ENCODE results near the gene L3MBTL4.

L3MBTL4 gene

GRCh38 chr18:5961828-5962150 lies 452.9 kb downstream of the L3MBTL4 start:
- no peaks in the 10 kb centered on the region for H3K27me3 ChIP-seq (replicated peaks)
- H3K4me3 ChIP-seq (ENCODE audit: low read depth, low read length), result no peak overlapping the region
- H3K27ac ChIP-seq, result no peak overlapping the region
- H3K36me3 ChIP-seq (replicated peaks), result no peaks in the 10 kb centered on the region
- no peak for DNase-seq
- in situ Hi-C loops (cut with HindIII; ENCODE audit: low pct_ligation_motif_present, low sequenced_read_pairs), result no loop called here
- TF ChIP-seq, protein P1, sequence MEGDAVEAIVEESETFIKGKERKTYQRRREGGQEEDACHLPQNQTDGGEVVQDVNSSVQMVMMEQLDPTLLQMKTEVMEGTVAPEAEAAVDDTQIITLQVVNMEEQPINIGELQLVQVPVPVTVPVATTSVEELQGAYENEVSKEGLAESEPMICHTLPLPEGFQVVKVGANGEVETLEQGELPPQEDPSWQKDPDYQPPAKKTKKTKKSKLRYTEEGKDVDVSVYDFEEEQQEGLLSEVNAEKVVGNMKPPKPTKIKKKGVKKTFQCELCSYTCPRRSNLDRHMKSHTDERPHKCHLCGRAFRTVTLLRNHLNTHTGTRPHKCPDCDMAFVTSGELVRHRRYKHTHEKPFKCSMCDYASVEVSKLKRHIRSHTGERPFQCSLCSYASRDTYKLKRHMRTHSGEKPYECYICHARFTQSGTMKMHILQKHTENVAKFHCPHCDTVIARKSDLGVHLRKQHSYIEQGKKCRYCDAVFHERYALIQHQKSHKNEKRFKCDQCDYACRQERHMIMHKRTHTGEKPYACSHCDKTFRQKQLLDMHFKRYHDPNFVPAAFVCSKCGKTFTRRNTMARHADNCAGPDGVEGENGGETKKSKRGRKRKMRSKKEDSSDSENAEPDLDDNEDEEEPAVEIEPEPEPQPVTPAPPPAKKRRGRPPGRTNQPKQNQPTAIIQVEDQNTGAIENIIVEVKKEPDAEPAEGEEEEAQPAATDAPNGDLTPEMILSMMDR (IDR thresholded peaks at IDR 0.05; ENCODE audit: low read depth, low read length, missing control alignments), result no peak

DNA sequence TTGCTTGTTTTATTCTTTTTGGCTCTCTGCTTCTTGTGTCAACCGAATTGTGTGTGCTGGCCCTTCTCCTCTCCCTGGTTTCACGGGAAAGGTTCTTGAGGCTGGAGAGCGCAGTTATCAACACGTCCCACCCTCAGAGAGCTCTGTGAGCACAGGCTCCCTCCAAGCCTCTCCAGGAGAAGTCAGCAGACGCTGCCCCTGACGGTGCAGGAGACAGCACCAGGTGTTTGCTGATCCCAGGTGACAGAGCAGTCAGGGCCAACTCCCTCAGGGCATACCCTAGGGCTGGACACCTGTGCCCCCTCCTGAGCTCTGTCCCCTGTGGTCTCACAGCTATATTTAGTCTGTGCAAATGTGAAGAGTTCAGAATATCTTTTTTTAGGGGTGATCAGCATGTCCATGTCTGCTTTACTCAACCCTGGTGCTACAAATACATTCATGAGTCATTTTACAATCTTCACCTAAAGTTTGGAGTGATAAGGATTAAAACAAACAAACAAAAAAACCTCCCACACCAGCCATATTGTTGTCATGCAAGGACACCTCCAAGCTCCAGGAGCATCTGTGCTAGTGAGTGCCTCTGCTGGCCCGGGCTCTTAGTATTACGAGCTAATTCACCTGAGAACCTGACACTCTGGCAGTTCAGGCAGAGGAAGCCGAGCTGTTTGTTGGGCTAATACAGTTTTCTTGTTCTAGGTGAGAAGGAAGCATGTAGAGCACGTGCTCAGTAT lies 453.4 kb downstream of the L3MBTL4 start:
- in situ Hi-C loops (cut with HindIII; ENCODE audit: low pct_ligation_motif_present, low sequenced_read_pairs), result no loop called here
- DNase-seq, result no peak
- no peak overlapping the region for H3K27ac ChIP-seq
- TF ChIP-seq, protein P1 (IDR thresholded peaks at IDR 0.05; ENCODE audit: low read depth, low read length, missing control alignments), result no peak
- no peaks in the 10 kb centered on the region for H3K27me3 ChIP-seq (replicated peaks)
- H3K4me3 ChIP-seq (ENCODE audit: low read depth, low read length), result no peak overlapping the region
- no peaks in the 10 kb centered on the region for H3K36me3 ChIP-seq (replicated peaks)

DNA sequence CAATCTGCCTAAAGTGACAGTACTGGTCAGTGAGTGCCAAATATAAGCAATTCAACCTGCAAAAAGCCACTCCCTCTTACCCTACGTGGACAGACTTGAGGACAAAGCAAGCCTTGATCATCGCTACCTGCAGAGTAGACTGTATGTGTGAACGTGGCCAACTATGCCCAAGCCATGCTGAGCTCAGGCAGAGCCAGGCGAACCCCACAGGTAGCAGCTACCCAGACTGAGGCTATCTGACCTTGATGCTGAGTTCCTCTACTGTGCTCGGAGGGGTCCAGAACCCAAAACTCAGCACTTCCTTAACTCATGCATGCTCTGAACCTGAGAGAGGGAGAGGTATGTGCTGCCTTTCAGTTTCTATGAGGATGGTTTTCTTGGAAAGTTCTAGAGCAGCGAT lies 455.9 kb downstream of the L3MBTL4 start:
- Histone ChIP-seq H3K36me3 (replicated peaks) (no peaks in the 10 kb centered on the region), H3K4me3 (ENCODE audit: low read depth, low read length) (no peak overlapping the region), H3K27me3 (replicated peaks) (no peaks in the 10 kb centered on the region), H3K27ac (no peak overlapping the region)
- DNase-seq, result no peak
- in situ Hi-C loops (cut with HindIII; ENCODE audit: low pct_ligation_motif_present, low sequenced_read_pairs), result no loop called here
- TF ChIP-seq, protein P1 (IDR thresholded peaks at IDR 0.05; ENCODE audit: low read depth, low read length, missing control alignments), result no peak

GRCh38 chr18:5955861-5956260 lies 458.9 kb downstream of the L3MBTL4 start:
- in situ Hi-C loops (cut with HindIII; ENCODE audit: low pct_ligation_motif_present, low sequenced_read_pairs), result no loop called here
- H3K4me3 ChIP-seq (ENCODE audit: low read depth, low read length), result no peak overlapping the region
- TF ChIP-seq, protein P1 (IDR thresholded peaks at IDR 0.05; ENCODE audit: low read depth, low read length, missing control alignments), result no peak
- DNase-seq, result no peak
- H3K27ac ChIP-seq, result no peak overlapping the region
- no peaks in the 10 kb centered on the region for H3K36me3 ChIP-seq (replicated peaks)
- no peaks in the 10 kb centered on the region for H3K27me3 ChIP-seq (replicated peaks)

DNA sequence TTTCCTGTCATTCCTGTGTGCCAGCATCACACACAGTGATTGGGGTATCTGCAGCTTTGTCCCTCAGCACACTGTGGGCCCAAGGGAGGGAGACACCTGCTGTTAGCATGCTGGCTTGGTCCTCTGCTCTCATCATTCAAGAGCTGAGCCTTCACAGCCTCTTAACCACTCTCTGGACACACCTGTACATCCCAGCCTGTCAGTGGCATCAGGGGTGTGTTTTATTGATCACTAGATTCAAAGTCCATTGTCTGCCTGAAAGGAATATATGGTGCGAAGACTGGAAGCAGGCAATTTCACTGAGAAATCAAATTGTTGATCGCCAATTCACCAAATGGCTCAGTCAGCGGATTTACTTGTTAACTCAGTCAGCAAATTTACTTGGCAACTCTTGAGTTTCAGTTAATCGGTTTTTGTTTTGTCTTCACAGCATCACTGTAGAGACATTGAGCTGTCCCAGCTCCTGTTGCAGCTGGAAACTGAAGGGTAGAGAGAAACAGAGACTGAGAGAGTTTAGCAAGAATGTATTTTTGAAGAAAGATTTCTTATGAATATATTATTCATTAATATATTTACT lies 463.1 kb downstream of the L3MBTL4 start:
- DNase-seq, result no peak
- no peaks in the 10 kb centered on the region for H3K27me3 ChIP-seq (replicated peaks)
- TF ChIP-seq, protein P1 (IDR thresholded peaks at IDR 0.05; ENCODE audit: low read depth, low read length, missing control alignments), result no peak
- H3K36me3 ChIP-seq (replicated peaks), result no peaks in the 10 kb centered on the region
- H3K27ac ChIP-seq, result no peak overlapping the region
- no peak overlapping the region for H3K4me3 ChIP-seq (ENCODE audit: low read depth, low read length)
- in situ Hi-C loops (cut with HindIII; ENCODE audit: low pct_ligation_motif_present, low sequenced_read_pairs), result no loop called here

DNA sequence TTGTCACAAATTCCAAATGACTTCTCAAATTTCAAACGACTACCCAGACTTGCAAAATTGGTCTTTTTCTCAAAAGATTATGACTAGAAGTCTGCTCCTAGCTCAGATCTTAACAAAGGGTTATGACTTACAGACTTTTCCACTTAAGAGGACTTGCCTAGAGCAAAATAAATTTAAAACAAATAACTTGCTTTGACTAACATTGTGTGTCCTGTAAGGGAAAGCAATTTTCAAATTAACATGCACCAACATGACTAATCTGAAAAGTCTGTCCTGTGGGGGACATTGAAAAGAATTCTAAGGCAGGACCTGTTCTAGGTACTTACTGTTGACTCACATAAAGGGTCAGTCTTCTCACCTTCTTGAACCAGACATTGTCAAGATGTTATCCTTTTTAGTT lies 465.9 kb downstream of the L3MBTL4 start:
- in situ Hi-C loops (cut with HindIII; ENCODE audit: low pct_ligation_motif_present, low sequenced_read_pairs), result no loop called here
- Histone ChIP-seq H3K4me3 (ENCODE audit: low read depth, low read length) (no peak overlapping the region), H3K36me3 (replicated peaks) (no peaks in the 10 kb centered on the region), H3K27me3 (replicated peaks) (no peaks in the 10 kb centered on the region), H3K27ac (no peak overlapping the region)
- no peak for DNase-seq
- TF ChIP-seq, protein P1 (IDR thresholded peaks at IDR 0.05; ENCODE audit: low read depth, low read length, missing control alignments), result no peak
